Measurements from ENCODE around the gene ZNF362. TPM values are rescaled to one million over a fixed set of nuclear protein-coding genes. Genes with fewer than 3 reads are reported as not detected.

ZNF362 gene
- total RNA-seq, 1 donor from 2014 or later, result 7.3 TPM

DNA sequence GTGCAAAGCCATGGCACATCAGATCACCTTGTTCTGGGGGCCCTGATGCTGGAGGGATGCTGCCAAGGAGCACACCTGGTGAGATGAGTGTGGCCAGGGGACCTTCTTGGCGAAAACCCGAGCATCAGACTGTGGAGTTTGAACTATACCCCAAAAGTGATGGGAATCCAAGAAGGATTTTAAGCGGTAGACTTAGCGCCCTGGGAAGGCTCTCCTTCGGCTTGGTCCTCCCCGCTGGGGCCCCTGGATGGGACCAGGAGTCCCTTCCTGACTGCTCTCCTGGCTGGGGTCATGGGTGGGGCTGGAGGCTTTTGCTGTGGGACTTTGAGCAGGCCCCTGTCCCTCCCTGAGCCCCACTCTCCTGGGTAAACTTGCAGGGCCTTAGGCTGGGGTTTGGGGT, 10.5 kb downstream of the ZNF362 start:
- no peaks in the 10 kb centered on the region for H3K27me3 ChIP-seq (ENCODE audit: control insufficient read depth in 3 of 3, insufficient read depth in 3 of 3, low read length in 3 of 3)
- H3K4me1 ChIP-seq (ENCODE audit: control insufficient read depth in 3 of 3, insufficient read depth in 3 of 3, low read length in 3 of 3), result peaks cover 16 to 31% (median 18%) of the 10 kb centered on the region in 3 donors
- no peaks in the 10 kb centered on the region for H3K9me3 ChIP-seq (ENCODE audit: control insufficient read depth in 3 of 3, low read length in 3 of 3)
- no peak overlapping the region for H3K9ac ChIP-seq (ENCODE audit: low read depth in 1 of 3, low read length in 3 of 3)
- peaks cover 5 to 18% (median 13%) of the 10 kb centered on the region in 3 donors for H3K36me3 ChIP-seq (ENCODE audit: control insufficient read depth in 3 of 3, insufficient read depth in 3 of 3, low read length in 3 of 3)
- H3K27ac ChIP-seq (ENCODE audit: low read depth, low read length), result no peak overlapping the region
- H3K4me3 ChIP-seq (ENCODE audit: low read length in 3 of 3), result no peak overlapping the region

- Histone ChIP-seq H3K9me3 (ENCODE audit: control insufficient read depth in 3 of 3, low read length in 3 of 3) (no peaks in the 10 kb centered on the region), H3K9ac (ENCODE audit: low read depth in 1 of 3, low read length in 3 of 3) (no peak overlapping the region), H3K36me3 (ENCODE audit: control insufficient read depth in 3 of 3, insufficient read depth in 3 of 3, low read length in 3 of 3) (peaks cover 6 to 18% (median 15%) of the 10 kb centered on the region in 3 donors), H3K4me3 (ENCODE audit: low read length in 3 of 3) (no peak overlapping the region), H3K27me3 (ENCODE audit: control insufficient read depth in 3 of 3, insufficient read depth in 3 of 3, low read length in 3 of 3) (no peaks in the 10 kb centered on the region), H3K27ac (ENCODE audit: low read depth, low read length) (no peak overlapping the region), H3K4me1 (ENCODE audit: control insufficient read depth in 3 of 3, insufficient read depth in 3 of 3, low read length in 3 of 3) (peaks cover 18 to 29% (median 20%) of the 10 kb centered on the region in 3 donors)
Measured at GRCh38 chr1:33267468-33268205, 11.3 kb downstream of the ZNF362 start.

GRCh38 chr1:33268457-33268856, 12.2 kb downstream of the ZNF362 start:
- Histone ChIP-seq H3K27me3 (ENCODE audit: control insufficient read depth in 3 of 3, insufficient read depth in 3 of 3, low read length in 3 of 3) (no peaks in the 10 kb centered on the region), H3K4me3 (ENCODE audit: low read length in 3 of 3) (no peak overlapping the region), H3K9ac (ENCODE audit: low read depth in 1 of 3, low read length in 3 of 3) (peak overlapping the region in 1 of 3 donors; percentile 33), H3K4me1 (ENCODE audit: control insufficient read depth in 3 of 3, insufficient read depth in 3 of 3, low read length in 3 of 3) (peaks cover 18 to 24% (median 21%) of the 10 kb centered on the region in 3 donors), H3K9me3 (ENCODE audit: control insufficient read depth in 3 of 3, low read length in 3 of 3) (no peaks in the 10 kb centered on the region), H3K36me3 (ENCODE audit: control insufficient read depth in 3 of 3, insufficient read depth in 3 of 3, low read length in 3 of 3) (peaks cover 3 to 20% (median 12%) of the 10 kb centered on the region in 3 donors), H3K27ac (ENCODE audit: low read depth, low read length) (no peak overlapping the region)

GRCh38 chr1:33268927-33269610, 12.8 kb downstream of the ZNF362 start:
- peak overlapping the region in 1 of 3 donors; percentile 33 for H3K9ac ChIP-seq (ENCODE audit: low read depth in 1 of 3, low read length in 3 of 3)
- peaks cover 3 to 20% (median 12%) of the 10 kb centered on the region in 3 donors for H3K36me3 ChIP-seq (ENCODE audit: control insufficient read depth in 3 of 3, insufficient read depth in 3 of 3, low read length in 3 of 3)
- no peak overlapping the region for H3K4me3 ChIP-seq (ENCODE audit: low read length in 3 of 3)
- H3K4me1 ChIP-seq (ENCODE audit: control insufficient read depth in 3 of 3, insufficient read depth in 3 of 3, low read length in 3 of 3), result peaks cover 14 to 18% (median 16%) of the 10 kb centered on the region in 3 donors
- H3K27ac ChIP-seq (ENCODE audit: low read depth, low read length), result no peak overlapping the region
- no peaks in the 10 kb centered on the region for H3K9me3 ChIP-seq (ENCODE audit: control insufficient read depth in 3 of 3, low read length in 3 of 3)
- no peaks in the 10 kb centered on the region for H3K27me3 ChIP-seq (ENCODE audit: control insufficient read depth in 3 of 3, insufficient read depth in 3 of 3, low read length in 3 of 3)

GRCh38 chr1:33269621-33270020, 13.3 kb downstream of the ZNF362 start:
- Histone ChIP-seq H3K4me1 (ENCODE audit: control insufficient read depth in 3 of 3, insufficient read depth in 3 of 3, low read length in 3 of 3) (peaks cover 10 to 16% (median 13%) of the 10 kb centered on the region in 3 donors), H3K36me3 (ENCODE audit: control insufficient read depth in 3 of 3, insufficient read depth in 3 of 3, low read length in 3 of 3) (peaks cover 3 to 20% (median 12%) of the 10 kb centered on the region in 3 donors), H3K9ac (ENCODE audit: low read depth in 1 of 3, low read length in 3 of 3) (no peak overlapping the region), H3K27me3 (ENCODE audit: control insufficient read depth in 3 of 3, insufficient read depth in 3 of 3, low read length in 3 of 3) (no peaks in the 10 kb centered on the region), H3K9me3 (ENCODE audit: control insufficient read depth in 3 of 3, low read length in 3 of 3) (no peaks in the 10 kb centered on the region), H3K27ac (ENCODE audit: low read depth, low read length) (no peak overlapping the region), H3K4me3 (ENCODE audit: low read length in 3 of 3) (no peak overlapping the region)

- Histone ChIP-seq H3K9me3 (ENCODE audit: control insufficient read depth in 3 of 3, low read length in 3 of 3) (no peaks in the 10 kb centered on the region), H3K4me3 (ENCODE audit: low read length in 3 of 3) (no peak overlapping the region), H3K27me3 (ENCODE audit: control insufficient read depth in 3 of 3, insufficient read depth in 3 of 3, low read length in 3 of 3) (no peaks in the 10 kb centered on the region), H3K27ac (ENCODE audit: low read depth, low read length) (no peak overlapping the region), H3K9ac (ENCODE audit: low read depth in 1 of 3, low read length in 3 of 3) (no peak overlapping the region), H3K4me1 (ENCODE audit: control insufficient read depth in 3 of 3, insufficient read depth in 3 of 3, low read length in 3 of 3) (peaks cover 9 to 16% (median 13%) of the 10 kb centered on the region in 3 donors), H3K36me3 (ENCODE audit: control insufficient read depth in 3 of 3, insufficient read depth in 3 of 3, low read length in 3 of 3) (peaks cover 3 to 20% (median 12%) of the 10 kb centered on the region in 3 donors)
Measured at GRCh38 chr1:33270379-33270778, 14.1 kb downstream of the ZNF362 start.

GRCh38 chr1:33270808-33271465, 14.6 kb downstream of the ZNF362 start:
- Histone ChIP-seq H3K9ac (ENCODE audit: low read depth in 1 of 3, low read length in 3 of 3) (no peak overlapping the region), H3K4me1 (ENCODE audit: control insufficient read depth in 3 of 3, insufficient read depth in 3 of 3, low read length in 3 of 3) (peaks cover 9 to 16% (median 13%) of the 10 kb centered on the region in 3 donors), H3K27me3 (ENCODE audit: control insufficient read depth in 3 of 3, insufficient read depth in 3 of 3, low read length in 3 of 3) (no peaks in the 10 kb centered on the region), H3K36me3 (ENCODE audit: control insufficient read depth in 3 of 3, insufficient read depth in 3 of 3, low read length in 3 of 3) (peaks cover 3 to 22% (median 12%) of the 10 kb centered on the region in 3 donors), H3K27ac (ENCODE audit: low read depth, low read length) (no peak overlapping the region), H3K9me3 (ENCODE audit: control insufficient read depth in 3 of 3, low read length in 3 of 3) (no peaks in the 10 kb centered on the region), H3K4me3 (ENCODE audit: low read length in 3 of 3) (no peak overlapping the region)

- H3K9ac ChIP-seq (ENCODE audit: low read depth in 1 of 3, low read length in 3 of 3), result no peak overlapping the region
- no peak overlapping the region for H3K4me3 ChIP-seq (ENCODE audit: low read length in 3 of 3)
- peaks cover 9 to 16% (median 13%) of the 10 kb centered on the region in 3 donors for H3K4me1 ChIP-seq (ENCODE audit: control insufficient read depth in 3 of 3, insufficient read depth in 3 of 3, low read length in 3 of 3)
- H3K27ac ChIP-seq (ENCODE audit: low read depth, low read length), result no peak overlapping the region
- no peaks in the 10 kb centered on the region for H3K9me3 ChIP-seq (ENCODE audit: control insufficient read depth in 3 of 3, low read length in 3 of 3)
- H3K27me3 ChIP-seq (ENCODE audit: control insufficient read depth in 3 of 3, insufficient read depth in 3 of 3, low read length in 3 of 3), result no peaks in the 10 kb centered on the region
- peaks cover 3 to 23% (median 16%) of the 10 kb centered on the region in 3 donors for H3K36me3 ChIP-seq (ENCODE audit: control insufficient read depth in 3 of 3, insufficient read depth in 3 of 3, low read length in 3 of 3)
Measured at GRCh38 chr1:33271666-33272505, 15.6 kb downstream of the ZNF362 start.

- no peak overlapping the region for H3K27ac ChIP-seq (ENCODE audit: low read depth, low read length)
- H3K4me1 ChIP-seq (ENCODE audit: control insufficient read depth in 3 of 3, insufficient read depth in 3 of 3, low read length in 3 of 3), result peaks cover 9 to 16% (median 13%) of the 10 kb centered on the region in 3 donors
- H3K9me3 ChIP-seq (ENCODE audit: control insufficient read depth in 3 of 3, low read length in 3 of 3), result no peaks in the 10 kb centered on the region
- no peak overlapping the region for H3K9ac ChIP-seq (ENCODE audit: low read depth in 1 of 3, low read length in 3 of 3)
- no peak overlapping the region for H3K4me3 ChIP-seq (ENCODE audit: low read length in 3 of 3)
- peaks cover 5 to 29% (median 21%) of the 10 kb centered on the region in 3 donors for H3K36me3 ChIP-seq (ENCODE audit: control insufficient read depth in 3 of 3, insufficient read depth in 3 of 3, low read length in 3 of 3)
- no peaks in the 10 kb centered on the region for H3K27me3 ChIP-seq (ENCODE audit: control insufficient read depth in 3 of 3, insufficient read depth in 3 of 3, low read length in 3 of 3)
Measured at GRCh38 chr1:33272509-33272908, 16.2 kb downstream of the ZNF362 start.
